ENCODE data around the gene GMPR.
"Not testable (repeated sequence)": the region's sequence is repeated elsewhere in the genome, so short reads cannot be mapped to it uniquely, and the experiment has no call there.

The GMPR gene

GRCh38 chr6:16248271-16248853 is 10.0 kb downstream of the GMPR start:
- no peak for DNase-seq (ENCODE audit: low read depth)

DNA sequence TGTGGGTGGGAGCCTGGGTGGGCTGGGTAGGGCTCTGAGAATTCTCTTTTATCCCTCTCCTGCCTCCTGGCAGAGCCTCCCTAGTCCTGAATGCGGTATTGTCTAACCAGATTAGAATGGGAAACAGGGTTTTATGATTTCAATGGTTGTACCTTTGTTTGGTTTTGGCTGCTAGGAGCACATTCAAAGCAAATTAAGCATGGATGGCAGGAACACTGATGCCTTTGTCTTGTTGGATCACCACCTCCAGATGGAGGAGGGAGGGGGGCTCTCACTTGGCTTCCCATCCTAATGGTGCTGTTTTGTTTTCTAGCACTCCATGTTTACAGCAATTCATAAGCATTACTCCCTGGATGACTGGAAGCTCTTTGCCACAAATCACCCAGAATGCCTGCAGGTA is 11.6 kb downstream of the GMPR start:
- no peak for DNase-seq (ENCODE audit: low read depth)

DNA sequence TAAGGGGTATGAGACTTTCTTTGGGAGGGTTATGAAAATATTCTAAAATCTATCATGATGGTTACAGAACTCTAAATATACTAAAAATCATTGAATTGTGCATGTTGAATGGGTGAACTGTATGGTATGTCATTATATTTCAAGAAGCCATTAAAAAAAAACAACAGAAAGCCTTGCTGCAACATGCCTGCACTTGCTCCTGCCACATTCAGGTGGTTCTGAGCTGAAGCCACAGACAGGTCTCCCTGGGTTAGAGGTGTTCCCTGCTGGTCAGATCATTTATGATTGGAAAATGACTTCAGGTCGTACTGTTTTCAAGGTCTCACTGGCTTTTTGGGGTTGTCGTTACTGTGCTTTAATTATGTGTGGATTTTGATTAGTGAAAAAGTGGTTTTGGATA is 13.3 kb downstream of the GMPR start:
- no peak for DNase-seq (ENCODE audit: low read depth)

DNA sequence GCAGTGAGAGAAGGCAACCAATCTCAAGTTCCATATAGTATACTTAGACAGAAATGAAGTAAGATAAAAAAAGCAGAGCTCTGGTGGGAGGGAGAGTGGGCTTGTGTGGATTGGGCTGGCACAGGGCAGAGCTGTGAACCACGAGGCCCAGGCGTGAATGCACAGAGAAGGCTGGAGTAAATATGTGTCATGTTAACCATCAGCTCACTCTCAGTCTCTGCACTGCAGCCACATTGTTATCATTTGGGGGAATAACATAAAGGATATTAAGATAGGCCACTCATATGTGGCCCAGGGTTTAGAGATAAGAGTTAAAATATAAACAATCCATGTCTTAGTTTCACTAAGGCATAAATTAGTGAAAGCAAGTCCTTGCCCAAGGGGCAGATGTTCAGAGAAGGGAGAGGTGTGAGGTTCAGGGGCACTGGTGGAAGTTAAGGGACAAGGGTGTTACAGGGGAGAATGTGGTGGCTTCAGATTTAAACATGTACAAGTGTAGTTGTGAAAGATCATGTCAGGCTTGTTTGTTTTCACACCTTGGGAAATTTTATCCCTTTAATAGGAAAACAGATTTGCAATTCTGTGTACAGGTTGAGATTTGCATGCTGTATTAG is 14.4 kb downstream of the GMPR start:
- DNase-seq (ENCODE audit: low read depth) = no peak

DNA sequence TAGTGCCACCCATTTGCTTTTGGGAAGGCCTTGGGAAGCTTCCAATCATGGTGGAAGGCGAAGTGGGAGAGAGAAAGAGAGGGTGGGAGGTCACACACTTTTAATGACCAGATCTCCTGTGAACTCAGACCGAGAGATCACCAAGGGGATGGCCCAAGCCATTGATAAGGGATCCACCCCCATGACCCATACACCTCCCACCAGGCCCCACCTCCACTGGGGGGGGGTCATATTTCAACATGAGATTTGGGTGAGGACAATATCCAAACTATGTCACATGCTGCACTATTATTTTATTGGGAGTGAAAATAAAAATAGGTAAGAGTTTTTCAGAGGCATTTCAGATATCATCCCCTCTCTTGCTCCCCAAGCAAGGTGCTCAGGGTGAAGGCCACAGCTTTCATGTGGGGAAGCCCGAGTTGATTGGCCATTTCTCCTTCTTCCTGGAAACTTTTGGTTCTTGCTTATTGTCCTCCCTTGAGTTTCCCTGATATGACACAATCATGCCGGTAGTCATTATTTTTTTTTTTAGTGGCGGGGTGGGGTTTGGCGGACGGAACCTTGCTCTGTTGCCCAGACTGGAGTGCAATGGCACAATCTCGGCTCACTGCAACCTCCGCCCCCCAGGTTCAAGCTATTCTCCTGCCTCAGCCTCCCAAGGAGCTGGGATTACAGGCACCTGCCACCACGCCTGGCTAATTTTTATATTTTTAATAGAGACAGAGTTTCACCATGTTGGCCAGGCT is 15.2 kb downstream of the GMPR start:
- no peak for DNase-seq (ENCODE audit: low read depth)

- no peak for DNase-seq (ENCODE audit: low read depth)
Measured at GRCh38 chr6:16254535-16254934, 16.1 kb downstream of the GMPR start.

- no peak for DNase-seq (ENCODE audit: low read depth)
Measured at GRCh38 chr6:16256781-16257180, 18.4 kb downstream of the GMPR start.

GRCh38 chr6:16257999-16258708 is 19.8 kb downstream of the GMPR start:
- DNase-seq (ENCODE audit: low read depth) = no peak

GRCh38 chr6:16258709-16259075 is 20.3 kb downstream of the GMPR start:
- no peak for DNase-seq (ENCODE audit: low read depth)

GRCh38 chr6:16259604-16260003 is 21.2 kb downstream of the GMPR start:
- not testable (repeated sequence) for DNase-seq (ENCODE audit: low read depth)

DNA sequence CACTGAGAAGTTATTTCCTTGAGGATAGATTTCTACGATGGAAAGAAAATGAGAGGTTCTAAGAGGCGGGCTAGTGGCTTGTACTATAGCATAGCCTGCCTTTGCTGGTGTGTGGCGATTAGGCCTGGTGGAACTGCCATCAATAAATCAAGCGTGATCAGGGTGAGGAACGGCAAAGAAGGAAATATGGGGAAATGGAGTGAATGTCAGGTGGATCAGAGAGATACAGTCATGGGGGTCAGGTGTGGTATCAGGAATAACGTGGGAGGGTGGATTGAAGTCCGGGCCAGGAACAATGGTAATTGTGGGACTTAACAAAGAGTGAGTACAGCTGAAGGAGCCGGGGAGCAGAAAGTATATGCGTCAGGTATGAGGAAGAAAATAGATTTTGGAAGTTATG is 22.2 kb downstream of the GMPR start:
- not testable (repeated sequence) for DNase-seq (ENCODE audit: low read depth)

DNA sequence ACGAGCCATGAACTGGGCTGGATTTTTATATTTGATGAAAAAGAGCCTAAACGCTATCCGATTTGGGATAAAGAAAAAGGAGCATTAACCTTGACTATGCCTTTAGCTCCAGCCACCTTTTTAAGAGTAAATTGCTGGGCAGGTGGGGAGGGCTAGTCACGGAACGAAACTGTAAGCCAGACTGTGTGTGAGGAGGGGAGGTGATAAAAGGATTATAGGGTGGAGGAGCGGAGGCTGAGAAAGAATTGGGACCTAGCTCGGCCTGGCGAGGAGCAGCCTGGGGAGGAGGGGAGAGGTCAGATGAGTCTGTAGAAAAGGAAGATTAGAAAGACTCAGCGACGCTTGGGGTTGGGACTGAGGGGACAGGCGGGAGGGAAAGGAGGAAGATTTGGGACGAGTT is 24.4 kb downstream of the GMPR start:
- DNase-seq (ENCODE audit: low read depth) = not testable (repeated sequence)

DNA sequence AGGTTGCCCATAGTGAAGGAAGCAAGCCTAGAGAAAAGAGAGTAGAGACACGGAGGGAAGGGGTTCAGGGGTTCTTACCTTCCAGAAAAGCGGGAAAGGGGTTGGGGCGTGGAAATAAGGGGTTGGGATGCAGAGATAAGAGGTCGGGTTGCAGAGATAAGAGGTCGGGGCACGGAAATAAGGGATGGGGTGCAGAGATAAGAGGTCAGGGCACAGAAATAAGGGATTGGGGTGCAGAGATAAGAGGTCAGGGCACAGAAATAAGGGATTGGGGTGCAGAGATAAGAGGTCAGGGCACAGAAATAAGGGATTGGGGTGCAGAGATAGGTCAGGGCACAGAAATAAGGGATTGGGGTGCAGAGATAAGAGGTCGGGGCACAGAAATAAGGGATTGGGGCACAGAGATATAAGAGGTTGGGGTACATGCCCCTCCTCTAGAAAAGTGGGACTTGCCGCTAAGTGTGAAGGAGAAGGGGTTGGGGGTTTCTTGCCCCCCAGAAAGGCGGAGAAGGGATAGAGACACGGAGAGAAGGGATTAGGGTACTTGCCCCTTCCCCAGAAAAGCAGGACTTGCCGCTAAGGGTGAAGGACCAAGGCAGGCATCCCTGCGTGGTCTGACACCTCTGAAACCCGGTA is 25.2 kb downstream of the GMPR start:
- DNase-seq (ENCODE audit: low read depth) = not testable (repeated sequence)

GRCh38 chr6:16264785-16265184 is 26.4 kb downstream of the GMPR start:
- no peak for DNase-seq (ENCODE audit: low read depth)

GRCh38 chr6:16265351-16266341 is 27.3 kb downstream of the GMPR start:
- DNase-seq (ENCODE audit: low read depth) = no peak

DNA sequence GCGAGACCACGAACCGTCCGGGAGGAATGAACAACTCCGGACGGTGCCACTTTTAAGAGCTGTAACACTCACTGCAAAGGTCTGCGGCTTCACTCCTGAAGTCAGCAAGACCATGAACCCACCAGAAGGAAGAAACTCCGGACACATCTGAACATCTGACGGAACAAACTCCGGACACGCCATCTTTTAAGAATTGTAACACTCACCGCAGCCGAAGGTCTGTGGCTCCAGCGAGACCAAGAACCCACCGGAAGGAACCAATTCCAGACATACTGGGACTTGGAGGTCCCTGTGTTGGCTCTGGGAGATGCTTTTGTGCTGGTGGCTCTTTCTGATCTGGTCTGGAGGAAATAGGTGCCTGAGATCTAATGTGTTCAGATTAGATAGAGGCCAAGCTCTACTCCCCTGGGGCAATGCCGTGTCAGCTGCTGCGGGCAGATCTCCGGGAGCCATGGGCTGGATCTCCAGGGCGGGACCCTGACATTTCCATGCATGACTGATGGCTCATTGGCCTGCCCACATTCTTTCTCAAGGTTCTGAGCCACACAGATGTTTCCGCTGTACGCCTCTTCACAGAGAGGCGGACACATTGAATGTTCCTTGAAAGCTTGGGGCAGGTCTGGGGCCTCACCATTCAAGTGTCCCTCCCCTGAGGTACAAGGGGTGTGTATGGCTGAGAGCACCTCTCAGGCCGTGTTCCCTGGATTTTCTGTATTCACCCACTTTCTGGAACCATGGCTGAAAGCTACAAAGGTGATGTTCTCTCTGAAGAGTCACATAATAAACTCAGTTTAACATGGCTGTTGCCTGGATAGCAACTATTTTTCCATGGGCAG is 29.3 kb downstream of the GMPR start:
- DNase-seq (ENCODE audit: low read depth) = no peak

DNA sequence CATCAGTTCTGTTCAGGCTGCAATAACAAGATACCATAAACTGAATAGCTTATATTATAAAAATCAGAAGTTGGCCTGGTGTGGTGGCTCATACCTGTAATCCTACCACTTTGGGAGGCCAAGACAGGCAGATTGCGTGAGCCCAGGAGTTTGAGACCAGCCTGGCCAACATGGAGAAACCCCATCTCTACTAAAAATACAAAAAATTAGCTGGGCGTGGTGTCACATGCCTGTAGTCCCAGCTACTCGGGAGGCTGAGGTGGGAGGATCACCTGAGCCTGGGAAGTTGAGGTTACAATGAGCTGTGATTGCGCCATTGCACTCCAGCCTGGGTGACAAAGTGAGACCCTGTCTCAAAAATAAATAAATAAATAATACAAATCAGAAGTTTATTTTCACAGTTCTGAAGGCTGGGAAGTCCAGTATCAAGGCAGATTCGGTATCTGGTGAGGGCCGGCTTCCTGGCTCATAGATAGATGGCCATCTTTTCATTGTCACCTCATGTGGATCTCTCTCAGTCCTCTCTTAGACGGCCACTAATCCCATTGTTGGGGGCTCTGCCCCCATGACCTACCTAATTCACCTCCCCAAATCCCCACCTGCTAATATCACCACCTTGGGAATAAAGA is 31.2 kb downstream of the GMPR start:
- not testable (repeated sequence) for DNase-seq (ENCODE audit: low read depth)

DNA sequence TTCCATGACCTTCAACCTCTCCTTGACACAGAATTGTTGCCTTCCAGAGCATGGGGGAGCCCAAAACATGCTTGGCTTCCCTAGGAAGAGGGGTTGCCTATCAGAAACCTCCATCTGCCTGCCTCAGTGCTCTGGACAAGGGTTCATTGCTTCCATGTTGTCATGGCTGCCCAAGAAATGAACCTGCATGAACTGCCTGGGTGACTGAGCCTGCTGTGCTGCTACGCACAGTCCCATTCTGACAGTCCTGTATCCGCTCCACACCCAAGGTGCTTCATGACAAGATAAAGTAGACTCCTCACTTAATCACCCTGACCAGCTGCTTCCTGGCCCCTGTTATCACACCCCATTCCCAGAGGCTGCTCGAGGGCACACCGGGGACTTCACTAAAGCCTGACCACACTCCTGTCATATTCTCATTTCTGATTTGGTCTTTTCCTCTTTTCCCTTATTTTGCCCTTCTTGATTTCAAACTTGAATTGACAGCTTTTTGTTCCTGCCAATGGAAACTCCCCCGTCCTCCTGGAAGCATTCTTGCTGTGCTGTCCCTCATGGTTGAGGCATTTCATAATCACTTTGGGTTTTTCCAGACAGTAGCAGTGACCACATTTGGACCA is 31.9 kb downstream of the GMPR start:
- no peak for DNase-seq (ENCODE audit: low read depth)

GRCh38 chr6:16271428-16271827 is 33.0 kb downstream of the GMPR start:
- no peak for DNase-seq (ENCODE audit: low read depth)

Data from stimulated activated CD8-positive, alpha-beta memory T cell treated with anti-CD3 and anti-CD28 coated beads, Interleukin-7, amount 100 ng/mL, for 24 hours (primary cell).